ENCODE measurements around the gene LRRC3B.

Gene LRRC3B

DNA sequence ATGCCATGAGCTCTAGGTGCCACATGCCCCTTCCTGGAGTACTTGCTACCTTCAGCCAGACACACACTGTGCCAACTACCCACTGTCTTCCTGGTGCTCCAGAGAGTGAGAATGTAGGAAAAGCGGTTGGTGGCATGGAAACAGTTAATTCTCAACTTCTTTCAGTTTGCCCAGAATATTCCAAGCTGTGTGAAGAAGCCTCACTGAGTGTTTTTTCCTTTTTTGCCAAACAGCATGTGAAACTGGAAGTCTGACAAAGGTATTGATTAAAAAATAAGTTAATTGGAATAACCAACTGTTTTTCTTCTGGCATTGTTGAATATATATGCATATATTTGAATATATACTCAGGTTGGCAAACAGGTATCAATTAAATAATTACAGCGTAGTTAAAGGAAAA is 52.8 kb downstream of the LRRC3B start:
- DNase-seq = no peak
- in situ Hi-C loops (cut with HindIII; ENCODE audit: low pct_ligation_motif_present, low sequenced_read_pairs) = no loop called here
- Histone ChIP-seq H3K27ac (no peak overlapping the region), H3K27me3 (replicated peaks) (no peaks in the 10 kb centered on the region), H3K36me3 (replicated peaks) (no peaks in the 10 kb centered on the region), H3K4me3 (ENCODE audit: low read depth, low read length) (no peak overlapping the region)
- TF ChIP-seq, protein P1, sequence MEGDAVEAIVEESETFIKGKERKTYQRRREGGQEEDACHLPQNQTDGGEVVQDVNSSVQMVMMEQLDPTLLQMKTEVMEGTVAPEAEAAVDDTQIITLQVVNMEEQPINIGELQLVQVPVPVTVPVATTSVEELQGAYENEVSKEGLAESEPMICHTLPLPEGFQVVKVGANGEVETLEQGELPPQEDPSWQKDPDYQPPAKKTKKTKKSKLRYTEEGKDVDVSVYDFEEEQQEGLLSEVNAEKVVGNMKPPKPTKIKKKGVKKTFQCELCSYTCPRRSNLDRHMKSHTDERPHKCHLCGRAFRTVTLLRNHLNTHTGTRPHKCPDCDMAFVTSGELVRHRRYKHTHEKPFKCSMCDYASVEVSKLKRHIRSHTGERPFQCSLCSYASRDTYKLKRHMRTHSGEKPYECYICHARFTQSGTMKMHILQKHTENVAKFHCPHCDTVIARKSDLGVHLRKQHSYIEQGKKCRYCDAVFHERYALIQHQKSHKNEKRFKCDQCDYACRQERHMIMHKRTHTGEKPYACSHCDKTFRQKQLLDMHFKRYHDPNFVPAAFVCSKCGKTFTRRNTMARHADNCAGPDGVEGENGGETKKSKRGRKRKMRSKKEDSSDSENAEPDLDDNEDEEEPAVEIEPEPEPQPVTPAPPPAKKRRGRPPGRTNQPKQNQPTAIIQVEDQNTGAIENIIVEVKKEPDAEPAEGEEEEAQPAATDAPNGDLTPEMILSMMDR (IDR thresholded peaks at IDR 0.05; ENCODE audit: low read depth, low read length, missing control alignments) = no peak

DNA sequence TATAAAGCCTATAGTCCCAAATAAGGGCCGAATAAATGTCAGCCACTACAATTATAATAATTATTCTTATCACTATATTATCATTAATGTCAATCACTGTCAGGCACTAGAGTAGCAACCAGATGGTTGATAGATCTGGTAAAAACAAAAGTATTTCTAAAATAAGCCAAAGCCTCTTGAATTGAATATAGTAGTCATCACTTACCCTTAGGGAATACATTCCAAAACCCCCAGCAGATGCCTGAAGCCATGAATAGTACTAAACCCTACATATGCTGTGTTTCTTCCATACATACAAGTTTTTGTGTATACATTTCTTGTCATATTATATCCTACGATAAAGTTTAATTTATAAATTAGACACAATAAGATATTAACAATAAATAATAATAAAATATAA is 59.1 kb downstream of the LRRC3B start:
- Histone ChIP-seq H3K27me3 (replicated peaks) (no peaks in the 10 kb centered on the region), H3K36me3 (replicated peaks) (no peaks in the 10 kb centered on the region), H3K27ac (no peak overlapping the region), H3K4me3 (ENCODE audit: low read depth, low read length) (no peak overlapping the region)
- DNase-seq = no peak
- in situ Hi-C loops (cut with HindIII; ENCODE audit: low pct_ligation_motif_present, low sequenced_read_pairs) = no loop called here
- TF ChIP-seq, protein P1 (IDR thresholded peaks at IDR 0.05; ENCODE audit: low read depth, low read length, missing control alignments) = no peak

DNA sequence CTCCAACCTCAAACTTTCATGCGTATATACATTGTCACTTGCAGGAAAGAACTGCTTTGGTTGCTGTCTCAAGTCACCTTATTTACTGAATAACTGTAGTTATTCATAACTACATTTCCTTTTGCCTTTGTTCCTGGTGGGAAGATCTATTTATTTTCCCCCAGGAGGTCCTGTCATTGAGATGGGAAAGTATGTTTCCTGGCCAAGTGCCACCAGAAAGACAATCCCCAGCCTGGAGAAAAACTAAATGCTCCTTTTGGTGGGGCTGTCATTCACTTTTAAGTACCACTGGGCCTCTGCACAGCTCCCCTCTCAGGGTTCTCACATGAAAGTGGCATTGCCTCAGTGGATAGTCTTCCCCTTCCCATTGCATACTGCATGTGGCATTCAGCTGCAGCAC is 59.8 kb downstream of the LRRC3B start:
- in situ Hi-C loops (cut with HindIII; ENCODE audit: low pct_ligation_motif_present, low sequenced_read_pairs) = no loop called here
- H3K36me3 ChIP-seq (replicated peaks) = no peaks in the 10 kb centered on the region

DNA sequence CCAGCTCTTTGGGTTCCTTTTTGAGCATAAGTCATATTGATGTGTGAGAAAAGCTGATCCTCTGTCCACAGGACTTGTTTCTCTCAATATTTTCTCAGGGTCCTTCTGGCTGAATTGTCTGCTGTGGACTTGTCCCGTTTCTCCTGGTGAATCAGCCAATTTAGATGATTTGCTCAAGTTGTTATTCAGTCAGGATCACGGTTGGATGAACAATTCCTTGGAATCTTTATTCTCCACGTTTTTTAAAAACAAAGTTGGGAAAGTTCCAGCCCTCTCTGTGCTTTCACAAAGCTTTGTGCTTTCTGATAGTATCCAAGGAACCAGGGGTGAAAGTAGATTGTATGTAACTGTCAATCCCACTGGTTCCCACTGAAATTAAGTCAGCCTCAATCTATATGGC is 61.3 kb downstream of the LRRC3B start:
- TF ChIP-seq, protein P1 (IDR thresholded peaks at IDR 0.05; ENCODE audit: low read depth, low read length, missing control alignments) = no peak
- no peak overlapping the region for H3K4me3 ChIP-seq (ENCODE audit: low read depth, low read length)
- no peak overlapping the region for H3K27ac ChIP-seq
- in situ Hi-C loops (cut with HindIII; ENCODE audit: low pct_ligation_motif_present, low sequenced_read_pairs) = no loop called here
- no peaks in the 10 kb centered on the region for H3K36me3 ChIP-seq (replicated peaks)
- no peak for DNase-seq
- H3K27me3 ChIP-seq (replicated peaks) = no peaks in the 10 kb centered on the region

More for the DNA sequence above, 59.8 kb downstream of the LRRC3B start:
- no peak for DNase-seq
- no peaks in the 10 kb centered on the region for H3K27me3 ChIP-seq (replicated peaks)
- no peak overlapping the region for H3K4me3 ChIP-seq (ENCODE audit: low read depth, low read length)
- TF ChIP-seq, protein P1 (IDR thresholded peaks at IDR 0.05; ENCODE audit: low read depth, low read length, missing control alignments) = no peak
- no peak overlapping the region for H3K27ac ChIP-seq

DNA sequence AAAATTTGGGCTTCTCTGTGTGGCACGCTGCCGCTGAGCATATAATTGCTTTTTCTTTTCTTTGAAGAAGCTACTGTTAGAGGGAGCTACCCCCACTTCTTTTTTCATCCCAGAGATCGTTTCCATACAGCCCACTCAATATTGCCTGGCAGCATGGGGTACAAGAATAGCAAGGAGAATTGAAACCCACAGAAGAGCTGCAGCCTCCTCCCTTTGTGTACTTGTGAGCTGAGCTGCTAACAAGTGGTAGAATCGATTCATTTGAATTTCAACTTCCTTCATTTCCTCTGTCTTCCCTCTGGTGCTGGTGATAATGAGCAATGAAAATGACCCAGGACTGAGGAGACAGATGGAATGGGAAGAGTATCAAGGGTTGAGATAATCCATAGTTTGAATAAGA is 64.9 kb downstream of the LRRC3B start:
- TF ChIP-seq, protein P1 (IDR thresholded peaks at IDR 0.05; ENCODE audit: low read depth, low read length, missing control alignments) = no peak
- H3K4me3 ChIP-seq (ENCODE audit: low read depth, low read length) = no peak overlapping the region
- H3K27ac ChIP-seq = no peak overlapping the region
- in situ Hi-C loops (cut with HindIII; ENCODE audit: low pct_ligation_motif_present, low sequenced_read_pairs) = no loop called here
- H3K27me3 ChIP-seq (replicated peaks) = no peaks in the 10 kb centered on the region
- DNase-seq = no peak
- no peaks in the 10 kb centered on the region for H3K36me3 ChIP-seq (replicated peaks)

DNA sequence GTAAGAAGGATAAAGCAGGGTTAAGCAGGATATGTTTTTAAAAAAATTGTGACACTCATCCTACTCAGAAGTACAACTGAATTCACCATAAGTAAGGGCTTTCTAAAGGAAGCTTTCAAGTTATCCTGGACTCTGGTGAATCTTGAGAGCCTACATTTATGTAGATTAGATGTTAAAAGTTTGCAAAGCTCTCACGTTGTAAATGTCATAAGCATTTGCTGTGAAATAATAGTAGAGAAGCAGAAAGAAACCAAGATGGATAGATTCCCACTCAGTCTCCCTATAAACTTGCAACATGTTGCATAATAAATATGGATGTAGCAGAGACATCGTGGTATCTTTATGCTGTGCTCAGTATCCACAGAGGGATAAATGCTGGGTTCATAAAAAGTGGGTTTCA is 77.0 kb downstream of the LRRC3B start:
- Histone ChIP-seq H3K4me3 (ENCODE audit: low read depth, low read length) (no peak overlapping the region), H3K27me3 (replicated peaks) (no peaks in the 10 kb centered on the region), H3K36me3 (replicated peaks) (no peaks in the 10 kb centered on the region), H3K27ac (no peak overlapping the region)
- no peak for DNase-seq
- in situ Hi-C loops (cut with HindIII; ENCODE audit: low pct_ligation_motif_present, low sequenced_read_pairs) = no loop called here
- TF ChIP-seq, protein P1 (IDR thresholded peaks at IDR 0.05; ENCODE audit: low read depth, low read length, missing control alignments) = no peak

Measured in brain microvascular endothelial cell (primary cell).